SK-N-SH treated with all-trans-retinoic acid at 6 μM for 48 hours (cell line): ENCODE results near the gene HOXA6.

ENCODE experiments used
- ATAC-seq: fragments of 200-7000 bp; cut with Tn5 transposase; 3 replicates; pipeline ENCODE4 v1.9.1; 2020; ENCODE audit warnings: mild to moderate bottlenecking, moderate library complexity
- ARNTL ChIP-seq: fragments of 450-650 bp; formaldehyde crosslinking; IDR thresholded peaks from 2 replicates; pipeline ENCODE4 v1.5.0; 2020; ENCODE audit warnings: low read depth, mild to moderate bottlenecking, moderate library complexity, borderline replicate concordance
- BACH2 ChIP-seq: fragments of 250-450 bp; sonication (Bioruptor Pico); IDR thresholded peaks from 2 replicates; pipeline ENCODE4 v1.9.0; 2021; ENCODE audit warnings: mild to moderate bottlenecking, borderline replicate concordance
- CSDC2 ChIP-seq: fragments of 250-450 bp; sonication (Bioruptor Pico); IDR thresholded peaks from 2 replicates; pipeline ENCODE4 v1.5.0; 2020; ENCODE audit warnings: mild to moderate bottlenecking, moderate library complexity
- ESRRG ChIP-seq: fragments of 250-450 bp; sonication (Bioruptor Pico); IDR thresholded peaks from 2 replicates; pipeline ENCODE4 v1.6.1; 2021; ENCODE audit warnings: mild to moderate bottlenecking
- GLIS3 ChIP-seq: fragments of 250-450 bp; sonication (Bioruptor Pico); IDR thresholded peaks from 2 replicates; pipeline ENCODE4 v1.5.0; 2020; ENCODE audit warnings: mild to moderate bottlenecking, moderate library complexity
- ISL1 ChIP-seq: fragments of 250-450 bp; sonication (Bioruptor Pico); IDR thresholded peaks from 2 replicates; pipeline ENCODE4 v2.1.2; 2022; ENCODE audit warnings: mild to moderate bottlenecking, moderate library complexity
- OSR1 ChIP-seq: fragments of 250-450 bp; sonication (Bioruptor Pico); IDR thresholded peaks from 2 replicates; pipeline ENCODE4 v1.8.0; 2022; ENCODE audit warnings: moderate library complexity, mild to moderate bottlenecking, inconsistent platforms
- PPARA ChIP-seq: fragments of 250-450 bp; sonication (Bioruptor Pico); IDR thresholded peaks from 2 replicates; pipeline ENCODE4 v1.5.0; 2020; ENCODE audit warnings: mild to moderate bottlenecking, borderline replicate concordance
- RARB ChIP-seq: fragments of 250-450 bp; sonication (Bioruptor Pico); IDR thresholded peaks from 2 replicates; pipeline ENCODE4 v1.8.0; 2021; ENCODE audit warnings: mild to moderate bottlenecking, moderate library complexity
- SNAI2 ChIP-seq: fragments of 250-450 bp; sonication (Bioruptor Pico); IDR thresholded peaks from 2 replicates; pipeline ENCODE4 v1.5.0; 2020; ENCODE audit warnings: mild to moderate bottlenecking, moderate library complexity
- TCF4 ChIP-seq: fragments of 250-450 bp; sonication (Bioruptor Pico); IDR thresholded peaks from 2 replicates; pipeline ENCODE4 v1.8.0; 2021; ENCODE audit warnings: mild to moderate bottlenecking, moderate library complexity, borderline replicate concordance
- TOX ChIP-seq: fragments of 250-450 bp; sonication (Bioruptor Pico); IDR thresholded peaks from 2 replicates; pipeline ENCODE4 v1.8.0; 2021; ENCODE audit warnings: mild to moderate bottlenecking, moderate library complexity, borderline replicate concordance
- ZC3H10 ChIP-seq: fragments of 250-450 bp; sonication (Bioruptor Pico); IDR thresholded peaks from 2 replicates; pipeline ENCODE4 v1.5.1; 2021; ENCODE audit warnings: mild to moderate bottlenecking, moderate library complexity
- ZFP3 ChIP-seq: fragments of 250-450 bp; sonication (Bioruptor Pico); IDR thresholded peaks from 2 replicates; pipeline ENCODE4 v1.5.0; 2020; ENCODE audit warnings: mild to moderate bottlenecking, moderate library complexity
- ZFP30 ChIP-seq: fragments of 450-650 bp; formaldehyde crosslinking; IDR thresholded peaks from 2 replicates; pipeline ENCODE4 v1.5.0; 2022; ENCODE audit warnings: mild to moderate bottlenecking, moderate library complexity
- ZNF565 ChIP-seq: fragments of 450-650 bp; formaldehyde crosslinking; conservative IDR thresholded peaks from 2 replicates; pipeline ENCODE4 v1.5.0; 2020; ENCODE audit warnings: low read depth, mild to moderate bottlenecking, moderate library complexity
- ZNF70 ChIP-seq: fragments of 450-650 bp; formaldehyde crosslinking; IDR thresholded peaks from 2 replicates; pipeline ENCODE4 v1.5.0; 2020; ENCODE audit warnings: mild to moderate bottlenecking, moderate library complexity
- ZNF8 ChIP-seq: fragments of 450-650 bp; formaldehyde crosslinking; IDR thresholded peaks from 2 replicates; pipeline ENCODE4 v1.5.0; 2020; ENCODE audit warnings: mild to moderate bottlenecking, moderate library complexity
- TF ChIP-seq, protein P1 (sequence below): fragments of 250-450 bp; sonication (Bioruptor Pico); IDR thresholded peaks from 2 replicates; pipeline ENCODE4 v1.8.0; 2020; ENCODE audit warnings: mild to moderate bottlenecking, moderate library complexity, borderline replicate concordance
- TF ChIP-seq, protein P2 (sequence below): fragments of 250-450 bp; sonication (Bioruptor Pico); IDR thresholded peaks from 2 replicates; pipeline ENCODE4 v1.5.1; 2020; ENCODE audit warnings: low read depth, mild to moderate bottlenecking, moderate library complexity
- TF ChIP-seq, protein P3 (sequence below): fragments of 250-450 bp; sonication (Bioruptor Pico); IDR thresholded peaks from 2 replicates; pipeline ENCODE4 v1.5.1; 2021; ENCODE audit warnings: mild to moderate bottlenecking, moderate library complexity
- TF ChIP-seq, protein P4 (sequence below): fragments of 250-450 bp; sonication (Bioruptor Pico); IDR thresholded peaks from 2 replicates; pipeline ENCODE4 v1.8.0; 2021; ENCODE audit warnings: low read depth, mild to moderate bottlenecking, moderate library complexity, borderline replicate concordance
- TF ChIP-seq, protein P5 (sequence below): fragments of 250-450 bp; sonication (Bioruptor Pico); IDR thresholded peaks from 2 replicates; pipeline ENCODE4 v1.5.0; 2020; ENCODE audit warnings: mild to moderate bottlenecking, moderate library complexity

HOXA6 gene

DNA sequence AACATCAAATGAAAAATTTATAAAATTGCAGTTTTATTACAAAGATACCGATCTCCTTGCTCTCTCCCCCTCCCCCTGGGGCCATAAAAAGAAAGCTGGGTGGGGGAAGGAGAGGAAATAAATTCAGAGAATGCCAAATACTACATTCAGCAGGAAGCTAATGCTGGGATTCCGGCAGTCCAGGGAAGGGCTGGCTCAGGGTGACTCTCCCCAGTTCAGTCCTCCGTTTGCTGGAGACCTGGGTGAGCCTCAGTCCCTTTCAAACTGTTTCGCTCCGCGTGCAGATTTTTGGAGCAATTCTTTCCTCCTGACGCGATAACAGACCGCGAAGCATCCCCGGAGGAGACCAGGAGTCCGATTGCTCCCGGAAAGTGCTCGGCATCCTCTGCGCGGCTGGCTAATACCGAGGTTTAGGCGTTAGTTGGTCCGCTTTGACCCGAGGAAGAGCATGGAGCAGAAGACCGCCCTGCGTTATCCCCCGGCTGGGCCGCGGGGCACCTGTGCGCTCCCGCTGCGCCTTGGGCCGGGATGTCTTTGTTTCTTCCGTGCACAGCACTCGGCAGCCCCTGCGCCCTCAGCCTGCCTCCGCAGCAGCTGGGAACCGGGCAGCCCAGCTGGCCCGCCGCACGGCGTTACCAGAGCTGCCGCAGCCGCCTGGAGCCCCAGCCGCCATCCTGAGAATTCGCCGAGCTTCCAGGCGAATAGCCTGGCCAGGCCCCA lies 41.2 kb downstream of the HOXA6 start:
- ATAC-seq, result peak; percentile 40
- TF ChIP-seq ISL1 (CRISPR knock-in tag), result no peak
- no peak for TF ChIP-seq SNAI2 (CRISPR knock-in tag)
- TF ChIP-seq ZC3H10, result no peak
- TF ChIP-seq BACH2 (CRISPR knock-in tag), result no peak
- TF ChIP-seq ZNF70 (CRISPR knock-in tag), result no peak
- TF ChIP-seq, protein P1, sequence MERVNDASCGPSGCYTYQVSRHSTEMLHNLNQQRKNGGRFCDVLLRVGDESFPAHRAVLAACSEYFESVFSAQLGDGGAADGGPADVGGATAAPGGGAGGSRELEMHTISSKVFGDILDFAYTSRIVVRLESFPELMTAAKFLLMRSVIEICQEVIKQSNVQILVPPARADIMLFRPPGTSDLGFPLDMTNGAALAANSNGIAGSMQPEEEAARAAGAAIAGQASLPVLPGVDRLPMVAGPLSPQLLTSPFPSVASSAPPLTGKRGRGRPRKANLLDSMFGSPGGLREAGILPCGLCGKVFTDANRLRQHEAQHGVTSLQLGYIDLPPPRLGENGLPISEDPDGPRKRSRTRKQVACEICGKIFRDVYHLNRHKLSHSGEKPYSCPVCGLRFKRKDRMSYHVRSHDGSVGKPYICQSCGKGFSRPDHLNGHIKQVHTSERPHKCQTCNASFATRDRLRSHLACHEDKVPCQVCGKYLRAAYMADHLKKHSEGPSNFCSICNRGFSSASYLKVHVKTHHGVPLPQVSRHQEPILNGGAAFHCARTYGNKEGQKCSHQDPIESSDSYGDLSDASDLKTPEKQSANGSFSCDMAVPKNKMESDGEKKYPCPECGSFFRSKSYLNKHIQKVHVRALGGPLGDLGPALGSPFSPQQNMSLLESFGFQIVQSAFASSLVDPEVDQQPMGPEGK (CRISPR knock-in tag), result no peak
- no peak for TF ChIP-seq CSDC2
- TF ChIP-seq PPARA (CRISPR knock-in tag), result no peak
- no peak for TF ChIP-seq TCF4 (CRISPR knock-in tag)
- TF ChIP-seq GLIS3 (CRISPR knock-in tag), result no peak
- TF ChIP-seq ZNF565, result no peak
- TF ChIP-seq ZNF8 (CRISPR knock-in tag), result no peak
- no peak for TF ChIP-seq ZFP30 (CRISPR knock-in tag)
- TF ChIP-seq OSR1 (CRISPR knock-in tag), result no peak
- no peak for TF ChIP-seq ESRRG (CRISPR knock-in tag)
- TF ChIP-seq ZFP3 (CRISPR knock-in tag), result no peak
- TF ChIP-seq ARNTL (CRISPR knock-in tag), result no peak
- TF ChIP-seq, protein P2, sequence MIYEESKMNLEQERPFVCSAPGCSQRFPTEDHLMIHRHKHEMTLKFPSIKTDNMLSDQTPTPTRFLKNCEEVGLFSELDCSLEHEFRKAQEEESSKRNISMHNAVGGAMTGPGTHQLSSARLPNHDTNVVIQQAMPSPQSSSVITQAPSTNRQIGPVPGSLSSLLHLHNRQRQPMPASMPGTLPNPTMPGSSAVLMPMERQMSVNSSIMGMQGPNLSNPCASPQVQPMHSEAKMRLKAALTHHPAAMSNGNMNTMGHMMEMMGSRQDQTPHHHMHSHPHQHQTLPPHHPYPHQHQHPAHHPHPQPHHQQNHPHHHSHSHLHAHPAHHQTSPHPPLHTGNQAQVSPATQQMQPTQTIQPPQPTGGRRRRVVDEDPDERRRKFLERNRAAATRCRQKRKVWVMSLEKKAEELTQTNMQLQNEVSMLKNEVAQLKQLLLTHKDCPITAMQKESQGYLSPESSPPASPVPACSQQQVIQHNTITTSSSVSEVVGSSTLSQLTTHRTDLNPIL, result no peak
- TF ChIP-seq, protein P3, sequence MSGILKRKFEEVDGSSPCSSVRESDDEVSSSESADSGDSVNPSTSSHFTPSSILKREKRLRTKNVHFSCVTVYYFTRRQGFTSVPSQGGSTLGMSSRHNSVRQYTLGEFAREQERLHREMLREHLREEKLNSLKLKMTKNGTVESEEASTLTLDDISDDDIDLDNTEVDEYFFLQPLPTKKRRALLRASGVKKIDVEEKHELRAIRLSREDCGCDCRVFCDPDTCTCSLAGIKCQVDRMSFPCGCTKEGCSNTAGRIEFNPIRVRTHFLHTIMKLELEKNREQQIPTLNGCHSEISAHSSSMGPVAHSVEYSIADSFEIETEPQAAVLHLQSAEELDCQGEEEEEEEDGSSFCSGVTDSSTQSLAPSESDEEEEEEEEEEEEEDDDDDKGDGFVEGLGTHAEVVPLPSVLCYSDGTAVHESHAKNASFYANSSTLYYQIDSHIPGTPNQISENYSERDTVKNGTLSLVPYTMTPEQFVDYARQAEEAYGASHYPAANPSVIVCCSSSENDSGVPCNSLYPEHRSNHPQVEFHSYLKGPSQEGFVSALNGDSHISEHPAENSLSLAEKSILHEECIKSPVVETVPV, result no peak
- TF ChIP-seq TOX (CRISPR knock-in tag), result no peak

GRCh38 chr7:27105301-27106031 lies 42.1 kb downstream of the HOXA6 start:
- TF ChIP-seq ZC3H10 (no peak), BACH2 (CRISPR knock-in tag) (no peak), OSR1 (CRISPR knock-in tag) (no peak), GLIS3 (CRISPR knock-in tag) (no peak), PPARA (CRISPR knock-in tag) (no peak), ARNTL (CRISPR knock-in tag) (no peak), ZFP3 (CRISPR knock-in tag) (no peak), ESRRG (CRISPR knock-in tag) (no peak), SNAI2 (CRISPR knock-in tag) (no peak), CSDC2 (no peak), TCF4 (CRISPR knock-in tag) (no peak), ISL1 (CRISPR knock-in tag) (no peak), ZNF565 (no peak), RARB (CRISPR knock-in tag) (no peak), ZNF8 (CRISPR knock-in tag) (no peak)
- TF ChIP-seq, protein P4, sequence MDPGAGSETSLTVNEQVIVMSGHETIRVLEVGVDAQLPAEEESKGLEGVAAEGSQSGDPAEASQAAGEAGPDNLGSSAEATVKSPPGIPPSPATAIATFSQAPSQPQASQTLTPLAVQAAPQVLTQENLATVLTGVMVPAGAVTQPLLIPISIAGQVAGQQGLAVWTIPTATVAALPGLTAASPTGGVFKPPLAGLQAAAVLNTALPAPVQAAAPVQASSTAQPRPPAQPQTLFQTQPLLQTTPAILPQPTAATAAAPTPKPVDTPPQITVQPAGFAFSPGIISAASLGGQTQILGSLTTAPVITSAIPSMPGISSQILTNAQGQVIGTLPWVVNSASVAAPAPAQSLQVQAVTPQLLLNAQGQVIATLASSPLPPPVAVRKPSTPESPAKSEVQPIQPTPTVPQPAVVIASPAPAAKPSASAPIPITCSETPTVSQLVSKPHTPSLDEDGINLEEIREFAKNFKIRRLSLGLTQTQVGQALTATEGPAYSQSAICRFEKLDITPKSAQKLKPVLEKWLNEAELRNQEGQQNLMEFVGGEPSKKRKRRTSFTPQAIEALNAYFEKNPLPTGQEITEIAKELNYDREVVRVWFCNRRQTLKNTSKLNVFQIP (CRISPR knock-in tag), result no peak
- TF ChIP-seq, protein P3, result no peak
- TF ChIP-seq, protein P2, result no peak
- TF ChIP-seq, protein P5, sequence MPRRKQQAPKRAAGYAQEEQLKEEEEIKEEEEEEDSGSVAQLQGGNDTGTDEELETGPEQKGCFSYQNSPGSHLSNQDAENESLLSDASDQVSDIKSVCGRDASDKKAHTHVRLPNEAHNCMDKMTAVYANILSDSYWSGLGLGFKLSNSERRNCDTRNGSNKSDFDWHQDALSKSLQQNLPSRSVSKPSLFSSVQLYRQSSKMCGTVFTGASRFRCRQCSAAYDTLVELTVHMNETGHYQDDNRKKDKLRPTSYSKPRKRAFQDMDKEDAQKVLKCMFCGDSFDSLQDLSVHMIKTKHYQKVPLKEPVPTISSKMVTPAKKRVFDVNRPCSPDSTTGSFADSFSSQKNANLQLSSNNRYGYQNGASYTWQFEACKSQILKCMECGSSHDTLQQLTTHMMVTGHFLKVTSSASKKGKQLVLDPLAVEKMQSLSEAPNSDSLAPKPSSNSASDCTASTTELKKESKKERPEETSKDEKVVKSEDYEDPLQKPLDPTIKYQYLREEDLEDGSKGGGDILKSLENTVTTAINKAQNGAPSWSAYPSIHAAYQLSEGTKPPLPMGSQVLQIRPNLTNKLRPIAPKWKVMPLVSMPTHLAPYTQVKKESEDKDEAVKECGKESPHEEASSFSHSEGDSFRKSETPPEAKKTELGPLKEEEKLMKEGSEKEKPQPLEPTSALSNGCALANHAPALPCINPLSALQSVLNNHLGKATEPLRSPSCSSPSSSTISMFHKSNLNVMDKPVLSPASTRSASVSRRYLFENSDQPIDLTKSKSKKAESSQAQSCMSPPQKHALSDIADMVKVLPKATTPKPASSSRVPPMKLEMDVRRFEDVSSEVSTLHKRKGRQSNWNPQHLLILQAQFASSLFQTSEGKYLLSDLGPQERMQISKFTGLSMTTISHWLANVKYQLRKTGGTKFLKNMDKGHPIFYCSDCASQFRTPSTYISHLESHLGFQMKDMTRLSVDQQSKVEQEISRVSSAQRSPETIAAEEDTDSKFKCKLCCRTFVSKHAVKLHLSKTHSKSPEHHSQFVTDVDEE (CRISPR knock-in tag), result no peak
- TF ChIP-seq, protein P1 (CRISPR knock-in tag), result no peak
- ATAC-seq, result no peak
